Middle frontal gyrus (tissue), 1 donor: ENCODE measurements around the gene B9D1.

ENCODE experiments used
- DNase-seq: peaks from one replicate; pipeline ENCODE4 v3.0.0-alpha.2; 2015; ENCODE audit warnings: low spot score; ENCODE audit errors: extremely low spot score

Gene B9D1

DNA sequence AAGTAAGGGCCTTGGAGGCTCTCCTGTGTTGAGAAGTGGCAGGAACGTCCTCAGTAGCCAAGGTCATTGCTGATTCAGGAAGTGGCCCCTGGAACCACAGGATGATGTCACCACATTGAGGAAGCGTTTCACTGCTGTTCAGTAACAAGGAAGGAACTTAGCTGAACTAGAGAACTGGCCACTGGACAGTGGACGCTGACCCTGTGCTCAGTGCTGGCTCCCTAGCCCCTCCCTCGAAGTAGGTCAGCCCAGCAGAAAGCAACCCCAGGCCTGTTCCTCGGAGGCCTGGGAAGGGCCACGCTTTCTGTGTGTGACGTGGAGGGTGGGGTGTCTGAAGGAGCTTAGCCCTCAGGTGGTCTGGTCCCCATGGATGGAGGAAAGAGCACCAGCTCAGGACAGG, 58.3 kb downstream of the B9D1 start:
- DNase-seq: no peak

DNA sequence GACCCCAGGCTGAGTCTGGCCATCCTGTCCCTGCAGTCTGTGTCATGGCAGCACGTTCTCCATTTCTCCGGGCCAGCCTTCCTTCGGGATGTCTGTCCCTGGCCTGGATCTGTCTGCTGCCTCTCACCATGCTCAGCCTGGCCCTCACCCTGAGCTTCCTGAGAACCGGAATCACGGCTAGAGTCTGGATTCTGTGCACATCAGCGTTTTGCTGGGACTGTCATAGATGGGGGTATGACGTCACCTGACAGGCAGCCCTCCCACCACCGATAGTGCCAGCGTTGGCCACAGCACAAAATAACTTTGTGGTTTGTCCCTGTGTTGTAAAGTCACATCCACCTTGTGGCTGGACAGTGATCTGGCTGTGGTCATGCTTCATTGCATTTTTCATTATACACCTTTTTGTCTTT, 59.2 kb downstream of the B9D1 start:
- DNase-seq: no peak

DNA sequence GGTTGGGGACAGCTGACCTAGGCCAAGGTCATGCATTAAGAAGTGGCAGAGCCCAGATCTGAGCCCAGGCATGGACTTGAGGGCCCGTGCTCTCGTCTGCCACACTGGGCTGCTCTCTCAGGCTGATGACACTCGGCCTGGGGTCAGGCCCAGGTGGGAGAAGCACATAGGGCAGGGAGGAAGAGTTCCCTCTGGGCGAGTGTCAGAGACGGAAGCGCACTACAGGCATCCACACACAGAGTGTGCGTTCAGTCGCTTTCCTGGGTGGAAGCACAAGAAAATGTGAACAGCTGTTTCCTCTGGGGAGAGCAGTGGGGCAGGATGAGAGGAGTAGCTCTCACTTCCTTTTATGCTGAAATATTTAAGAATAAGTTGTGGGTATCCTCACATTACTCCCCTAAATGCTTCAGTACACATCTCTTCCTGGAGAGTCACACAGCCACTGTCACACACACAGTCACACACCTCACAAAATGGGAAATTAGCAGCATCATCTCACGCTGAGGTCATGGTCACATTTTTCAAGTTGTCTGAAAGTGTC, 59.7 kb downstream of the B9D1 start:
- DNase-seq: no peak

DNA sequence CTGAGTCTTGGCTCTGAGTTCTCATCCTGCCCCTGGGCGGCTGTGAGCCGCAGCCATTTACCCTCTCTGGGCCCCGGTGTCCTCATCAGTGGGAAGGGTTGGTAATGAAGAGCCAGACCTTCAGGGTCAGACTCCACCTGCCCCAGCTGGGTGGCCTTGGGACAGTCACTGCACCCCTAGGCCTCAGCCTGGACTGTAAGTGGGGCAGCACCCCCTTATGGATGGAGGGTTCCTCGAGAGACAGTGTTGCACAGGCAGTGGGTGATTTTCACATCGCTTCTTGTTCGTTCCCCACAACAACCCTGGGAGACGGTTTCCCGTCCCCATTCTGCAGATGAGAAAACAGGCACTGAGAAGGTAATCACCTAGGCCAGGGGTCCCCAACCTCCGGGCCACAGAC, 60.5 kb downstream of the B9D1 start:
- no peak for DNase-seq

DNA sequence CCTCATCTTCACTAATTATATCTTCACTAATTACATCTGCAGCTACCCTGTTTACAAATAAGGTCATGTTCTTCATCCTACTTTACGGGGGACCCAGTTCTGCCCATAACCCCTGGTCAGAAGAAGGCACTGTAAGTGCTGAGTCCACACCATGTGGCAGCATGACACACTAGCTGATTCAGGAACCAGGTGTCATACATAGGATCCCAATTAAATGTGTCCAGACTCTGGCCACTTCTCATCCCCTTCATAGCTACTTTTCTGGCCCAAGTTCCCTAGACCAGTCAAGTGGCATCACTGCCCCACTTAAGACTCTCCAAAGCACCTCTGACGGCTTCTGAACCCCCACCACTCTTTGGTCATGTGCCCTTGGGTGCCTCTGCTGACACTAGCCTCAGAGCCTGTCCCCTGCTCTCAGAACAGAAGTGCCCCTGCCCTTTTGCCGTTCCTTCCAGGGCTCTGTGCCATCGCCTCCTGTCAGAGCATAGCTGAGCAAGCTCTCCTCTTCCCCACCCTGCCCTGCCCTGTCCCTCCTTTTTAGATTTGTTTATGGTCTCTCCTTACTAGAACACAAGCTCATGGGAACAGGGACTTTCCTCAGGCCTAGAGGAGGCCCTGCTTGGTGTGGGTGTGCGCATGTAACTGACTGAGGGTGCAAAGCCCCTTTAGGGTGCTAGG, 61.1 kb downstream of the B9D1 start:
- no peak for DNase-seq

DNA sequence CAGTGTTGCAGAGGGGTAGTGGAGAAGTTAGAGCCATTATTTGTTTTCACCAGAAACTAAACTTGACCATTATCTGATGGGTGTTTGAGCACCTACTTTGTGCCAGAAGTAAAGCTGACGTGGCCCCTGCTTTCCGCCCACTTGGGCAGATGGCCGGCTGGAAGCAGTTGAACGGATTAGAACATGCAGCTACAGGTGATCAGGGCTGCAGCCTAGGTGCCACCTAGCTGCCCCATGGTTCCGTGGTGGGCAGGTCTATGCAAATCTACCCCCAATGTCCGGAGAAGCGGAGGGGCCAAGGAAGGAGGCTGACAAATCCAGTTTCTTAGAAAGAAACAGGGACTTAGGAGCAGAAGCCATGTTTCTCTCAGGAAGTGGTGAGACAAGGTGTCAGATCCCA, 62.7 kb downstream of the B9D1 start:
- DNase-seq: no peak

DNA sequence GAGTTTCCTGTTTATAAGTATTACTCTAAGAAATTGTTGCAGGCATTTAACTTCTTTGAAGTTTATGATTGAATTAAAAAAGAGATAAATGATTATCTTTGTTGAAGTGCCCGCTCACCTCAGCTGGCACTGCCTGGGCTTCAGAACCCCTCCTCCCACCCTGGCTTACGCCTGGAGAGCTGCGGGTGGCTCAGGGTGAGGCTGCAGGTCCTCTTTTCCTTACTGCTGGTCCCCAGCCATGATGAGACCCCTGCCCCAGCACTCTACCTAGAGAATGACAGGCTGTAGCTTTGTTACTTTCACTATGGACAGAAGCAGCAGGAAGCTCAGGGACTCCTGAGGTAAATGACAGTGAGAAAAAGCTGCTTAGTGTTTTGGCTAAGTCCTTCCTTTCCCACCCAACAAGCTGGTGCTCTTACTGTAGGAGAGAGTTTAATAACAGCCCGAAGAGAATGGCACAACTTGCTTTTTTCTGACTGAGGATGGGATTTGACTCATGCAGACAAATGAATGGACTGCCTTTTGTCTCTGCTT, 63.2 kb downstream of the B9D1 start:
- no peak for DNase-seq

DNA sequence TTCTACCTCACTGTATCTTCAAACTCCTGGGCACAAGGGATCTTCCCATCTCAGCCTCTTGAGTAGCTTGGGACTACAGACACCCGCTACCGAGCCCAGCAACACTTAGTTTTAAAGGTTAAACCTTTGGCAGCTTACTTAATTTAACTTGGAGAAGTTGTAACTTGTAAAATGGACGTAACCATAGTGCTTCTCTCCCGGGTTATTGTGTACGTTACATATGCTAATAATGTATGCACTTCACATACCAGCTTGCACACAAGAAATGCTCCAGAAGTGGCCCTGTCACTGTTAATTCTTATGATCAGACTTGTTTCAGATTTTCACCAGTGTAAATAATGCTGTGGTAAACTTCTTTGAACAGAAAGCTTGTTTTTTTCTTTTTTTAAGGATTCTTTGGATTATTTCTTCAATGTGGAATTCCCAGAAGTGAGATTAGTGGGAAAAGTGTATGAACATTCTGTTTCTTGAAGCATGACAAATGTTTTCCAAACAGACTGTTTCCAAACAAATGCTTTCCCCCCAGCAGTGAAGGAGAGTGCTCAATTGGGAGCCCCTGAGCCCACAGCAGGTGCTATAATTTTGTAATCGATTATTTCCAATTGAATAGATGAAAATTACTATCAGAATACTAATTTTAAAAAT, 63.8 kb downstream of the B9D1 start:
- DNase-seq: no peak

DNA sequence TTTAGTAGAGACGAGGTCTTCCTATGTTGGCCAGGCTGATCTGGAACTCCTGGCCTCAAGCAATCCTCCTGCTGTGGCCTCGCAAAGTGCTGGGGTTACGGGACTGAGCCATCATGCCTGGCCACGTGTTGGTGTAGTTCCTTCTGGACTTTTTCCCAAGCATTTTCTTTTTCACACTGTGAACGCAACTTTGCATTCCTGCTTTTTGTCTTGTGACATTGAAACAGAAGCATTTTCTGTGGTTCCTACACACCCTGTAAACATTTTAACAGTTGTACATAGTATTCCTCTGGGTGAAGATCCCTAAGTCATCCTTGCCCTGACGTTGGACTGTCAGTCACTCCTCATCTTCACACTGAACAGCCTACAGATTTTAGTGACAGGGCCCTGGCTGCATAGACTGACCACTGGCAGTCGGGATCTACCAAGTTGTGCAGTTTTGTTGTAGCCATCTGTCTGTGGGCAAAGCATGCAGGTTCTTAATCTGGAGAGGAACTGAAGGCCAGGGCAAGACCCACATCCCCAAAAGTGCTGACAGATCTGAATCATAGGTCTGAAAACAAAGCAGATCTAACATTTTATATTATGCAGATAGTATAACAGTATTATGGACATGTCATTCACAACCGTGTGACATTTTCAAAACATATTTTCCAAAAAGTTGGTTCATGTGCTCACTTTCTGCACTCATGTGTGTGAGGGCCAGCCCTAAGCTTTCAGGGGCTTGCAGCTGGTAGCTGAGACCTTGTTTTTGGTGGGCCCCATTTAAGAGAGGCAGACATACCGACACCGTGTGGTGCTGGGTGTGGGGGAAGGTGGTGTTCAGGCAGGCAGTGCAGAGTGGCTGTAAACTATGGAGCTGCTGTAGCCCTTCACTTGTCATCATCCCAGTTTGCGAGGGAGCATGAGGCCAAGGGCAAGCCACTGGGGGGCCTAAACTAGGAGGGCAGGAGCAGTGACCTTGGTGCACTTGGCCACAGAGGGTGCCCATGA, 65.4 kb downstream of the B9D1 start:
- DNase-seq: no peak

DNA sequence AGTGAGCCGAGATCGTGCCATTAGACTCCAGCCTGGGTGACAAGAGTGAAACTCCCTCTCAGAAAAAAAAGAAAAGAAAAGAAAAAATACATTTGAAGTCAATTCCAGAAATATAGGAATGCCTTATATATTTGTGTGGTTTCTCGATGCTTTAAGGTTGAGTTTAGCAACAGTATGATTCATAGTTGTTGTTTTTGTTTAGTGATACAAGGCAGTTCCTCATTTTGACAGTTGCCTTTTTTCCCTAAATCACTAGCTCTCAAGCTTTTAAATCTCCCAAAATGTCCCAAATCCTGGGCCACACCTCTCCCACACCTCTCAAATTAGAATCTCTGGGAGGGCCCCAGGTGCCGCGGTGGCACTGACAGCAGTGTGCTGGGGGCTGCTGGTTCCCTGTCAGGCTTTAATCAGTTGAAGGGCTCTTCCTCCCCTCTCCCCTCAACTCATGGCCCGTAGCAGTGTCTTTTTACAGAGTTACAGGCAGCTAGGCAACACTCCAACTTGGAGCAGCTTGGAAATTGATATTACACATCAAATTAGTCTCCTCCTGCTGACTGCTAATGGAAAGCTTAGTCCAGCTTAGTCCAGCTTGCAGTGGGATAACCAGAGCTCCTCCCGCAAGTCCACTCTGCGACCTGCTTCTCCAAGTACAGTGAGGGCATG, 66.9 kb downstream of the B9D1 start:
- no peak for DNase-seq

DNA sequence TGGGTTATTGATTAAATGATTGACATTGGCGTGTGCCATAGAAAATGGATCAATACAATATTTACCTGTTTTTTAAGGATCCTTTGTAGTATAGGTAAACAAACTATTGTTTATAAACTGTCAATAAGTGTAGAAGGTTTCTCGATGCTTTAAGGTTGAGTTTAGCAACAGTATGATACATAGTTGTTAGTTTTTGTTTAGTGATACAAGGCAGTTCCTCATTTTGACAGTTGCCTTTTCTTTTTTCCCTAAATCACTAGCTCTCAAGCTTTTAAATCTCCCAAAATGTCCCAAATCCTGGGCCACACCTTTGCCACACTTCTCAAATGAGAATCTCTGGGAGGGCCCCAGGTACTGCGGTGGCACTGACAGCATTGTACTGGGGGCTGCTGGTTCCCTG, 68.1 kb downstream of the B9D1 start:
- DNase-seq: no peak
